T-helper 17 cell (primary cell): ENCODE results near the gene LY9. TPM values are rescaled to one million over a fixed set of nuclear protein-coding genes. Genes with fewer than 3 reads are reported as not detected.

Experiments
- ATAC-seq: fragments of 150-1000 bp; cut with Tn5 transposase; 2 replicates; pipeline ENCODE4 v1.10.0; 2021; ENCODE audit warnings: mild to moderate bottlenecking, moderate library complexity
- DNase-seq, 3 donors: peaks; one replicate each; pipeline versions ENCODE4 v3.0.0 to v3.0.0-alpha.2; 2020 to 2021
- H3K9me3 ChIP-seq: one replicate; pipeline ENCODE4 v1.7.0; 2013; ENCODE audit warnings: low read length, mild to moderate bottlenecking; ENCODE audit not compliant: control insufficient read depth, poor library complexity, severe bottlenecking
- H3K27ac Mint-ChIP-seq: one replicate; pipeline ENCODE4 v1.8.0; 2022; ENCODE audit warnings: mild to moderate bottlenecking, moderate library complexity, mixed read lengths
- H3K27me3 Mint-ChIP-seq: one replicate; pipeline ENCODE4 v1.8.0; 2022; ENCODE audit warnings: mixed read lengths
- H3K36me3 Mint-ChIP-seq: one replicate; pipeline ENCODE4 v1.8.0; 2022; ENCODE audit warnings: low read depth, mixed read lengths
- H3K4me1 Mint-ChIP-seq: one replicate; pipeline ENCODE4 v1.8.0; 2022; ENCODE audit warnings: mild to moderate bottlenecking, mixed read lengths
- H3K4me3 Mint-ChIP-seq: one replicate; pipeline ENCODE4 v1.8.0; 2022; ENCODE audit warnings: mild to moderate bottlenecking, moderate library complexity, mixed read lengths
- total RNA-seq, 4 donors: library from RNA in 2 of 4; stranded (reverse) in 2 of 4; gene quantifications; one replicate each; pipeline ENCODE4 v1.2.3 and lab custom pipeline; 2022 to 2026

LY9 gene
- total RNA-seq, 2 donors from 2014 or later: 96.6 to 124 TPM

- H3K27me3 Mint-ChIP-seq: no peaks in the 10 kb centered on the region
- H3K27ac Mint-ChIP-seq: no peak overlapping the region
- H3K9me3 ChIP-seq: no peaks in the 10 kb centered on the region
- peaks cover 2% of the 10 kb centered on the region for H3K36me3 Mint-ChIP-seq
- no peak for ATAC-seq
- peaks cover 23% of the 10 kb centered on the region for H3K4me1 Mint-ChIP-seq
- H3K4me3 Mint-ChIP-seq: no peak overlapping the region
- no peak for DNase-seq
Observed at GRCh38 chr1:160876311-160876710, 80.3 kb downstream of the LY9 start.

- H3K27me3 Mint-ChIP-seq: no peaks in the 10 kb centered on the region
- no peak overlapping the region for H3K27ac Mint-ChIP-seq
- peaks cover 2% of the 10 kb centered on the region for H3K36me3 Mint-ChIP-seq
- no peak for DNase-seq
- no peaks in the 10 kb centered on the region for H3K9me3 ChIP-seq
- H3K4me3 Mint-ChIP-seq: no peak overlapping the region
- ATAC-seq: peak; percentile 72
- H3K4me1 Mint-ChIP-seq: peaks cover 23% of the 10 kb centered on the region
Observed at GRCh38 chr1:160877221-160877620, 81.2 kb downstream of the LY9 start.

Other genes with a start within 250 kb of the LY9 start
- 10 to 100 TPM; 66.2 to 71.6 TPM for gene CD84, start 216.7 kb upstream of the LY9 start, total RNA-seq
- 10 to 100 TPM; 67.8 to 70.6 TPM for gene SLAMF1, start 149.1 kb upstream of the LY9 start, total RNA-seq
- 100 to 1,000 TPM; 386 to 387 TPM for gene CD48, start 84.4 kb upstream of the LY9 start, total RNA-seq
- gene SLAMF7, start 56.9 kb upstream of the LY9 start, total RNA-seq: 1 to 10 TPM; 3.1 to 3.9 TPM
- 1 to 10 TPM in 1 of 2 donors, under 1 TPM in 1; 0.73 to 1.4 TPM for gene CD244, start 66.7 kb downstream of the LY9 start, total RNA-seq
- gene ITLN1, start 89.0 kb downstream of the LY9 start, total RNA-seq: not detected
- not detected for gene ITLN2, start 158.6 kb downstream of the LY9 start, total RNA-seq
- gene F11R, start 225.0 kb downstream of the LY9 start, total RNA-seq: 10 to 100 TPM; 13.5 to 23.6 TPM
- 10 to 100 TPM; 45.5 to 45.7 TPM for gene TSTD1, start 242.8 kb downstream of the LY9 start, total RNA-seq
- 10 to 100 TPM; 80.6 to 85.4 TPM for gene USF1, start 249.8 kb downstream of the LY9 start, total RNA-seq